GM12878 (cell line): ENCODE measurements around the gene FAM76A. TPM values are rescaled to one million over a fixed set of nuclear protein-coding genes. Genes with fewer than 3 reads are reported as not detected.

Experiments
- ATAC-seq: fragments of 200-7000 bp; cut with Tn5 transposase; 3 replicates; pipeline ENCODE4 v1.9.1; 2020; ENCODE audit warnings: mild to moderate bottlenecking, moderate library complexity
- BruUV-seq: library from RNA; stranded (reverse); fragments of 400-500 nt; replicated peaks from 2 replicates; lab custom pipeline; 2021; lab: Mats Ljungman, UMichigan
- CTCF ChIA-PET: fragments of 300-600 bp; sonication (Branson Sonifier 250); formaldehyde crosslinking; extraction: SDS; loops from one replicate; lab custom pipeline; 2021; ENCODE audit warnings: inconsistent platforms; lab: Yijun Ruan, JAX
- POLR2A ChIA-PET: fragments of 350-600 bp; formaldehyde crosslinking; extraction: SDS; loops from one replicate; lab custom pipeline; 2021; ENCODE audit warnings: inconsistent platforms; lab: Charles Lee
- RAD21 ChIA-PET: fragments of 300-600 bp; sonication (Branson Sonifier 250); formaldehyde crosslinking; loops from one replicate; lab custom pipeline; 2023; ENCODE audit warnings: antibody characterized with exemption; ENCODE audit not compliant: unreplicated experiment; lab: Charles Lee
- SMC1A ChIA-PET: fragments of 300-600 bp; sonication (Branson Sonifier 250); formaldehyde crosslinking; loops from one replicate; lab custom pipeline; 2023; ENCODE audit not compliant: unreplicated experiment, uncharacterized antibody; lab: Charles Lee
- DNase-seq: peaks from one replicate; pipeline ENCODE4 v3.0.0-alpha.2; 2011; ENCODE audit warnings: low read depth, low spot score
- FAIRE-seq: peaks from 3 replicates; lab custom pipeline; 2011; peaks lifted over from hg19 to GRCh38; lab: Jason Lieb, UNC
- H2AFZ ChIP-seq: 2 replicates; pipeline ENCODE4 v1.6.0; 2011; ENCODE audit warnings: low read depth, low read length, control low read depth; ENCODE audit not compliant: control insufficient read depth
- H3K27ac ChIP-seq: 2 replicates; pipeline ENCODE4 v1.5.1; 2011; ENCODE audit warnings: control low read depth; ENCODE audit not compliant: control insufficient read depth, insufficient read depth
- H3K27me3 ChIP-seq, 2 experiments: replicated peaks in 1 of 2; 2 replicates each; pipeline versions ENCODE4 v1.6.0 to v1.6.1; 2011; ENCODE audit warnings: low read length in 1 of 2; ENCODE audit not compliant: control insufficient read depth in 2 of 2, insufficient read depth in 2 of 2
- H3K36me3 ChIP-seq, 2 experiments: 2 replicates each; pipeline ENCODE4 v1.5.1; 2011; ENCODE audit warnings: low read length in 1 of 2; ENCODE audit not compliant: control insufficient read depth in 2 of 2, insufficient read depth in 2 of 2
- H3K4me1 ChIP-seq: 2 replicates; pipeline ENCODE4 v1.6.1; 2011; ENCODE audit warnings: mild to moderate bottlenecking, low read length, moderate library complexity, mixed read lengths; ENCODE audit not compliant: control insufficient read depth, insufficient read depth
- H3K4me2 ChIP-seq: 2 replicates; pipeline ENCODE4 v1.6.0; 2011; ENCODE audit warnings: control low read depth; ENCODE audit not compliant: control insufficient read depth, insufficient read depth
- H3K4me3 ChIP-seq: fragments of 200-600 bp; sonication (generic); 2 replicates; pipeline ENCODE4 v1.5.1; 2016
- H3K79me2 ChIP-seq: 2 replicates; pipeline ENCODE4 v1.6.0; 2011; ENCODE audit warnings: low read length; ENCODE audit not compliant: control insufficient read depth, insufficient read depth
- H3K9ac ChIP-seq: 2 replicates; pipeline ENCODE4 v1.8.0; 2011; ENCODE audit warnings: low read length, control low read depth, mixed read lengths; ENCODE audit not compliant: control insufficient read depth, insufficient read depth
- H3K9me3 ChIP-seq: replicated peaks from 3 replicates; pipeline ENCODE4 v1.5.1; 2011; ENCODE audit warnings: mild to moderate bottlenecking, low read length; ENCODE audit not compliant: control insufficient read depth, insufficient read depth
- H4K20me1 ChIP-seq: 2 replicates; pipeline ENCODE4 v1.6.0; 2011; ENCODE audit not compliant: control insufficient read depth, insufficient read depth
- ATF7 ChIP-seq: fragments of 450-650 bp; IDR thresholded peaks from 2 replicates; pipeline ENCODE4 v1.6.1; 2016; ENCODE audit warnings: low read depth, mild to moderate bottlenecking
- CBX3 ChIP-seq: fragments of 200-600 bp; sonication (generic); IDR thresholded peaks from 2 replicates; pipeline ENCODE4 v1.6.1; 2016; ENCODE audit warnings: low read depth, borderline replicate concordance
- ESRRA ChIP-seq: IDR thresholded peaks from 2 replicates; pipeline ENCODE4 v1.6.1; 2012; ENCODE audit warnings: mild to moderate bottlenecking, low read length, improper control_type of control experiment
- ETV6 ChIP-seq, 2 experiments: fragments of 450-650 bp in 1 of 2; IDR thresholded peaks in 1 of 2; conservative IDR thresholded peaks in 1 of 2; 2 replicates each; pipeline ENCODE4 v1.6.1; 2014; ENCODE audit warnings: antibody characterized with exemption in 1 of 2, borderline replicate concordance in 1 of 2, low read depth in 1 of 2, mild to moderate bottlenecking in 1 of 2, moderate library complexity in 1 of 2
- FOXK2 ChIP-seq: fragments of 450-650 bp; IDR thresholded peaks from 2 replicates; pipeline ENCODE4 v1.6.1; 2017; ENCODE audit warnings: mild to moderate bottlenecking, moderate library complexity
- HDGF ChIP-seq: fragments of 450-650 bp; IDR thresholded peaks from 2 replicates; pipeline ENCODE4 v1.6.1; 2016; ENCODE audit warnings: antibody characterized with exemption
- IRF4 ChIP-seq: IDR thresholded peaks from 2 replicates; pipeline ENCODE4 v1.6.1; 2011; ENCODE audit warnings: low read depth, low read length
- MAX ChIP-seq: IDR thresholded peaks from 2 replicates; pipeline ENCODE4 v1.6.1; 2012; ENCODE audit warnings: low read depth, low read length, improper control_type of control experiment
- MEF2A ChIP-seq: IDR thresholded peaks from 2 replicates; pipeline ENCODE4 v1.6.1; 2011; ENCODE audit warnings: low read depth, mild to moderate bottlenecking, low read length, moderate library complexity; ENCODE audit not compliant: insufficient read depth
- NFXL1 ChIP-seq: fragments of 450-650 bp; IDR thresholded peaks from 2 replicates; pipeline ENCODE4 v1.6.1; 2017; ENCODE audit warnings: antibody characterized with exemption, mild to moderate bottlenecking, borderline replicate concordance
- RFX5 ChIP-seq: IDR thresholded peaks from 2 replicates; pipeline ENCODE4 v1.6.1; 2011; ENCODE audit warnings: low read depth, low read length, improper control_type of control experiment
- SRF ChIP-seq, 2 experiments: IDR thresholded peaks; 2 replicates each; pipeline ENCODE4 v1.6.1; 2011; ENCODE audit warnings: low read depth in 2 of 2, low read length in 2 of 2, mild to moderate bottlenecking in 1 of 2, moderate library complexity in 1 of 2
- SUPT20H ChIP-seq: IDR thresholded peaks from 2 replicates; pipeline ENCODE4 v1.6.1; 2011; ENCODE audit warnings: low read depth, mild to moderate bottlenecking, low read length, moderate library complexity, borderline replicate concordance; ENCODE audit not compliant: control insufficient read depth
- WGBS: methylation state at CpG from one replicate; pipeline ENCODE4 v1.1.6; 2016; ENCODE audit warnings: low lambda C conversion rate; ENCODE audit not compliant: insufficient replicate concordance, insufficient coverage; ENCODE audit errors: missing lambda C conversion rate; 5-methylcytosine and 5-hydroxymethylcytosine counted together
- in situ Hi-C: fragments of 300-500 bp; cut with MboI; formaldehyde crosslinking; loops from 9 replicates; pipeline ENCODE4 v1.14.3; 2018; ENCODE audit warnings: mixed read lengths
- intact Hi-C: fragments of 100-400 bp; cut with micrococcal nuclease; formaldehyde crosslinking; loops from one replicate; pipeline ENCODE4 v1.14.2; 2022; ENCODE audit not compliant: unreplicated experiment
- polyA plus RNA-seq, 11 experiments: library from polyadenylated mRNA; depleted of rRNA in 4 of 11; unstranded in 6 of 11; stranded (reverse) in 5 of 11; fragments of >200 nt; fragmentation: Nextera tagmentation in 4 of 11; fragmentation: Illumina TruSeq in 1 of 11; extraction: Ambion mirVana in 4 of 11; extraction: Trizol in 1 of 11; gene quantifications; 1 replicate in 1 of 11; 2 replicates in 10 of 11; pipeline versions ENCODE4 v1.2.1 to v1.2.3, GENCODE V29; 2011 to 2016; ENCODE audit warnings: inconsistent platforms in 2 of 11, missing spikeins in 2 of 11, low read depth in 1 of 11
- total RNA-seq, 4 experiments: library from RNA; depleted of rRNA in 3 of 4; stranded (reverse); fragments of >200 nt in 3 of 4; fragmentation: Illumina TruSeq in 1 of 4; extraction: Trizol in 1 of 4; gene quantifications; 2 replicates each; pipeline versions ENCODE4 v1.2.1 to v1.2.3, GENCODE V29; 2013 to 2021

The FAM76A gene
- total and polyA plus RNA-seq, 10 of the 15 experiments (the other 5 are each of a cell fraction or from before 2014, with no cell fraction given) = 5.4 to 13.4 (median 7.6) TPM

DNA sequence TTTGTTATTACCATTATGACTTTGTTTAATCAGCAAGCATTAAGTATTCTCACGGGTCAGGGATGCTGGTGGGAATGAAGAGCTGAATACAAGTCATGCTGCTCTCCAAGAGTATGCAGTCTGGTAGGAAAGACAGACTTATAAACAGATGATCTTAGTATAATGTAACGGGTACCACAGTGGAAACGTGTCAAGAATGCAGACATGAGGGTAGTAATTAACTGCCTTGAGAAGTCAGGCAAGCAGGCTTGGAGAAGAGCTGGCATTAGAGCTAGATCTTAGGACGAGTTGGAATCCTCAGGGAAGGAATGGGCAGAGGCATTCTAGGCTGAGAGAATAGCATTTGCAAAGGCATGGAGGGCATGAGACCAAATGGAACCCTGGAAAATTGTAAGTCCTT lies 19.7 kb downstream of the FAM76A start:
- intact Hi-C loops (no loop called here), in situ Hi-C loops (no loop called here)
- FAIRE-seq (no peak), DNase-seq (no peak), ATAC-seq (no peak)
- POLR2A ChIA-PET = no interaction called here
- CTCF ChIA-PET = interaction anchor here (0.6 to 1.0 kb wide), 2 partner anchors 83 to 188 kb away, joined by 3 read pairs; no protein-coding TSS in a partner anchor
- Histone ChIP-seq H3K9me3 (no peaks in the 10 kb centered on the region), H3K4me3 (no peak overlapping the region), H3K4me2 (no peak overlapping the region), H4K20me1 (no peaks in the 10 kb centered on the region), H3K27ac (no peak overlapping the region), H3K36me3 (peaks cover 0 to 12% of the 10 kb centered on the region in 2 experiments; a peak in 2 of 4 replicates), H3K79me2 (no peaks in the 10 kb centered on the region), H3K4me1 (no peaks in the 10 kb centered on the region), H3K9ac (no peak overlapping the region), H3K27me3 (no peaks in the 10 kb centered on the region), H2AFZ (no peak overlapping the region)
- SMC1A ChIA-PET = interaction anchor here (0.8 to 1.8 kb wide), 4 partner anchors 15 to 53 kb away, joined by 3 to 6 read pairs (median 4); no protein-coding TSS in a partner anchor
- no TSS peak for BruUV-seq
- no peak for TF ChIP-seq NFXL1
- TF ChIP-seq CBX3 = no peak
- no peak for TF ChIP-seq ESRRA
- no peak for TF ChIP-seq ETV6 (conservative IDR thresholded peaks at IDR 0.05 in 1 of 2, IDR thresholded peaks at IDR 0.05 in 1 of 2; ENCODE audit: borderline replicate concordance in 1 of 2, low read depth in 1 of 2)
- TF ChIP-seq IRF4 = no peak
- TF ChIP-seq SUPT20H = no peak
- TF ChIP-seq RFX5 = no peak
- TF ChIP-seq ATF7 = no peak
- TF ChIP-seq HDGF = no peak
- TF ChIP-seq MAX = no peak
- TF ChIP-seq SRF (IDR thresholded peaks at IDR 0.05; ENCODE audit: low read depth in 2 of 2, low read length in 2 of 2) = no peak
- no peak for TF ChIP-seq FOXK2
- TF ChIP-seq MEF2A = no peak
- RAD21 ChIA-PET = interaction anchor here (1.2 kb wide), 1 partner anchor 74 kb away, joined by 3 read pairs; the partner anchor contains the start of gene IFI6
- 82% methylated on average over 4 of the region's 4 CpGs for WGBS
